ENCODE data around the gene CERT1. TPM values are rescaled to one million over a fixed set of nuclear protein-coding genes. Genes with fewer than 3 reads are reported as not detected.

CERT1 gene
- total RNA-seq, 1 experiment from 2014 or later = 50.2 TPM

DNA sequence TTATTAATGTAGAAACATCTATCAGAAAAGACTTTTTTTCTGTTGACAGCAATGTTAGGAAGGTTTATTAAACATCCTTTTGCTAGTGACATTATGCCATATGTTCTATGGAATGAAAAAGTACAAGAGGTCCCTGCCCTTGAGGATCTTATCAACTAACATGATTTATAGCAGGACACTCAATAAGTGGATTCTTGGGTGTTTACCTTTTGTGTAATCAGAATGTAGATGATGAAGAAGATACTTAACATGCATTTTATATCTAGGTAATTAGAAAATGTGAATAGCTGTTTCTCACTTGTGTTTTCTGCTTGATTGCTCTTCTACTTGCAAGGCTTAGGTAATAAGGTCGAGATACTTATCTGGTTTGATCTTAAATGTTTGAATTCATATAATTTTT lies 169.5 kb downstream of the CERT1 start:
- Histone ChIP-seq H3K27me3 (ENCODE audit: insufficient read depth, low read length) (no peaks in the 10 kb centered on the region), H3K23ac (ENCODE audit: insufficient read length, low read depth, low read length) (no peak overlapping the region), H3K18ac (ENCODE audit: insufficient read length, low read depth, low read length) (no peak overlapping the region), H2BK15ac (ENCODE audit: low read depth, low read length) (no peak overlapping the region), H2BK20ac (ENCODE audit: low read depth, low read length, poor library complexity, severe bottlenecking) (no peak overlapping the region), H3K79me2 (ENCODE audit: insufficient read depth, low read length) (peaks cover 61% of the 10 kb centered on the region), H3K23me2 (ENCODE audit: insufficient read length, low read depth, low read length, poor library complexity, severe bottlenecking) (peaks cover 3% of the 10 kb centered on the region), H3K4ac (ENCODE audit: low read depth, low read length) (no peak overlapping the region), H3K4me1 (ENCODE audit: insufficient read depth, low read length) (no peaks in the 10 kb centered on the region), H2BK5ac (ENCODE audit: insufficient read length, low read length) (no peak overlapping the region), H3K9me3 (ENCODE audit: control insufficient read depth, low read depth, low read length) (no peaks in the 10 kb centered on the region), H4K20me1 (ENCODE audit: control insufficient read depth, insufficient read depth, insufficient read length) (no peaks in the 10 kb centered on the region), H3K4me2 (ENCODE audit: insufficient read depth, insufficient read length, low read length) (no peak overlapping the region), H2BK120ac (ENCODE audit: low read depth, low read length, poor library complexity, severe bottlenecking) (no peak overlapping the region), H3T11ph (ENCODE audit: low read length) (no peak overlapping the region), H3K14ac (ENCODE audit: insufficient read depth, low read length) (no peak overlapping the region), H3K79me1 (ENCODE audit: insufficient read depth, low read depth, low read length, poor library complexity, severe bottlenecking) (no peaks in the 10 kb centered on the region), H2AFZ (ENCODE audit: low read length) (no peak overlapping the region), H3K27ac (ENCODE audit: insufficient read length, low read depth, low read length) (no peak overlapping the region), H2AK5ac (ENCODE audit: insufficient read length, low read length) (no peak overlapping the region), H2BK12ac (ENCODE audit: insufficient read length, low read depth, low read length) (no peak overlapping the region), H3K9ac (ENCODE audit: extremely low read depth, insufficient read length, low read length) (no peak overlapping the region), H4K8ac (replicated peaks; ENCODE audit: insufficient read length, low read depth, low read length) (no peak overlapping the region), H3K56ac (ENCODE audit: insufficient read length, low read depth, low read length) (no peak overlapping the region), H4K5ac (ENCODE audit: insufficient read length, low read depth, low read length) (no peak overlapping the region), H4K91ac (ENCODE audit: insufficient read length, low read depth, low read length) (no peak overlapping the region)
- Mint-ChIP-seq H3K36me3 (ENCODE audit: insufficient read depth in 1 of 3, low read depth in 3 of 3) (peaks cover 41 to 56% (median 54%) of the 10 kb centered on the region in 3 experiments), H3K4me1 (peaks cover 31% of the 10 kb centered on the region in 2 experiments), H3K27ac (no peak overlapping the region), H3K27me3 (ENCODE audit: low read depth) (no peaks in the 10 kb centered on the region), H3K4me3 (no peak overlapping the region; a peak in 1 of 5 replicates), H3K9me3 (no peaks in the 10 kb centered on the region)
- TF ChIP-seq, protein P1, sequence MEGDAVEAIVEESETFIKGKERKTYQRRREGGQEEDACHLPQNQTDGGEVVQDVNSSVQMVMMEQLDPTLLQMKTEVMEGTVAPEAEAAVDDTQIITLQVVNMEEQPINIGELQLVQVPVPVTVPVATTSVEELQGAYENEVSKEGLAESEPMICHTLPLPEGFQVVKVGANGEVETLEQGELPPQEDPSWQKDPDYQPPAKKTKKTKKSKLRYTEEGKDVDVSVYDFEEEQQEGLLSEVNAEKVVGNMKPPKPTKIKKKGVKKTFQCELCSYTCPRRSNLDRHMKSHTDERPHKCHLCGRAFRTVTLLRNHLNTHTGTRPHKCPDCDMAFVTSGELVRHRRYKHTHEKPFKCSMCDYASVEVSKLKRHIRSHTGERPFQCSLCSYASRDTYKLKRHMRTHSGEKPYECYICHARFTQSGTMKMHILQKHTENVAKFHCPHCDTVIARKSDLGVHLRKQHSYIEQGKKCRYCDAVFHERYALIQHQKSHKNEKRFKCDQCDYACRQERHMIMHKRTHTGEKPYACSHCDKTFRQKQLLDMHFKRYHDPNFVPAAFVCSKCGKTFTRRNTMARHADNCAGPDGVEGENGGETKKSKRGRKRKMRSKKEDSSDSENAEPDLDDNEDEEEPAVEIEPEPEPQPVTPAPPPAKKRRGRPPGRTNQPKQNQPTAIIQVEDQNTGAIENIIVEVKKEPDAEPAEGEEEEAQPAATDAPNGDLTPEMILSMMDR (conservative IDR thresholded peaks at IDR 0.05) = no peak
- DNase-seq = no peak
- WGBS (ENCODE audit: extremely low coverage, insufficient read length, low lambda C conversion rate) = no CpG with 5 or more reads among the region's 1 CpG

Data from H9 (cell line).